ENCODE measurements around the gene FANCD2OS. TPM values are rescaled to one million over a fixed set of nuclear protein-coding genes. Genes with fewer than 3 reads are reported as not detected.
"Not testable (repeated sequence)": the region's sequence is repeated elsewhere in the genome, so short reads cannot be mapped to it uniquely, and the experiment has no call there.

Gene FANCD2OS
- total RNA-seq, 1 donor from 2014 or later: not detected

- intact Hi-C loops (cut with DNase I): no loop called here
These were observed 7.5 kb upstream of the FANCD2OS start, which contains the start of gene BRK1 for GRCh38 chr3:10115326-10116137. TSS of gene BRK1 (plus strand) at chr3:10115675. CDS start at chr3:10115702, 27 bp downstream.

GRCh38 chr3:10106919-10107318 is 1.1 kb downstream of the FANCD2OS start:
- intact Hi-C loops (cut with DNase I): no loop called here
- DNase-seq: no peak
- ATAC-seq (ENCODE audit: poor library complexity): no peak

More at GRCh38 chr3:10115326-10116137, 7.5 kb upstream of the FANCD2OS start, which contains the start of gene BRK1:
- DNase-seq (peak; percentile 98), ATAC-seq (ENCODE audit: poor library complexity) (peak; percentile 100)

- DNase-seq (no peak), ATAC-seq (ENCODE audit: poor library complexity) (no peak)
- intact Hi-C loops (cut with DNase I): no loop called here
These were observed 9.0 kb downstream of the FANCD2OS start for GRCh38 chr3:10099041-10099440.

GRCh38 chr3:10093678-10094077 is 14.4 kb downstream of the FANCD2OS start:
- DNase-seq (no peak), ATAC-seq (ENCODE audit: poor library complexity) (no peak)
- intact Hi-C loops (cut with DNase I): no loop called here

DNA sequence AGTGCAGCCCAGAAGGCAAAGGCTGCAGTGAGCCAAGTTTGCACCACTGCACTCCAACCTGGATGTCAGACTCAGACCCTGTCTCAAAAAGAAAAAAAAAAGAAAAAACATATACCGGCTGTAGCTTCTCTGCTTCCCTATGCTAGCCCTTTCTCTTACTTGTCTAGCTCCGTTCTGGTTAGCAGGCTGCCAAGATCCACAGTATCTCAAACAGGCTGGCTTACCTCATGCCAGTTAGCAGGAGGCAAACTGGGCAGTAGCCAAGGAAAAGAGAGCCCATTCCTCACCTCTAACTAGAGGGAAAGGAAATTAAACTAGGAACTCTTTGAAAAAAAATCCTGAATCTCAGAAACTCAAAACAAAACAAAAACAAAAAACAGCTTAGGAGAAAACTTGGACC is 16.7 kb downstream of the FANCD2OS start:
- ATAC-seq (ENCODE audit: poor library complexity); intact Hi-C loops (cut with DNase I); DNase-seq: not testable (repeated sequence)

DNA sequence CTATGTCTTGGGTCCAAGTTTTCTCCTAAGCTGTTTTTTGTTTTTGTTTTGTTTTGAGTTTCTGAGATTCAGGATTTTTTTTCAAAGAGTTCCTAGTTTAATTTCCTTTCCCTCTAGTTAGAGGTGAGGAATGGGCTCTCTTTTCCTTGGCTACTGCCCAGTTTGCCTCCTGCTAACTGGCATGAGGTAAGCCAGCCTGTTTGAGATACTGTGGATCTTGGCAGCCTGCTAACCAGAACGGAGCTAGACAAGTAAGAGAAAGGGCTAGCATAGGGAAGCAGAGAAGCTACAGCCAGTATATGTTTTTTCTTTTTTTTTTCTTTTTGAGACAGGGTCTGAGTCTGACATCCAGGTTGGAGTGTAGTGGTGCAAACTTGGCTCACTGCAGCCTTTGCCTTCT is 17.3 kb downstream of the FANCD2OS start:
- DNase-seq; intact Hi-C loops (cut with DNase I); ATAC-seq (ENCODE audit: poor library complexity): not testable (repeated sequence)

DNA sequence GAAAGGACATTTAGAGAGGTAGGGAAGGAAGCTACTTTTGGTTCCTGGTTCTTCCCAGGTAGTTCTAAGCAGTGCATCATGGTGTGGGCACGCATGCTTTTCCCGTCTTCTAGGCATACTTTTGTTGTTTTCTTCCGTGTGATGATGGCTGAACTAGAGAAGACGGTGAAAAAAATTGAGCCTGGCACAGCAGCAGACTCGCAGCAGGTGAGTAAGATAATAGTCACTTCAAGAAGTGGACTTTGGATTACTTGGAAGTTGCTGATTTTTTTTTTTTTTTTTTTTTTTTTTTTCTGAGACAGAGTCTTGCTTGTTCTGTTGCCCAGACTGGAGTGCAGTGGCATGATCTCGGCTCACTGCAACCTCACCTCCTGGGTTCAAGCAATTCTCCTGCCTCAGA is 17.9 kb downstream of the FANCD2OS start:
- no peak for DNase-seq
- ATAC-seq (ENCODE audit: poor library complexity): no peak
- intact Hi-C loops (cut with DNase I): no loop called here

GRCh38 chr3:10088256-10088655 is 19.8 kb downstream of the FANCD2OS start:
- intact Hi-C loops (cut with DNase I): no loop called here
- no peak for ATAC-seq (ENCODE audit: poor library complexity)
- DNase-seq: no peak

- DNase-seq (no peak), ATAC-seq (ENCODE audit: poor library complexity) (no peak)
- intact Hi-C loops (cut with DNase I): no loop called here
These were observed 22.3 kb downstream of the FANCD2OS start for GRCh38 chr3:10085738-10086137.

DNA sequence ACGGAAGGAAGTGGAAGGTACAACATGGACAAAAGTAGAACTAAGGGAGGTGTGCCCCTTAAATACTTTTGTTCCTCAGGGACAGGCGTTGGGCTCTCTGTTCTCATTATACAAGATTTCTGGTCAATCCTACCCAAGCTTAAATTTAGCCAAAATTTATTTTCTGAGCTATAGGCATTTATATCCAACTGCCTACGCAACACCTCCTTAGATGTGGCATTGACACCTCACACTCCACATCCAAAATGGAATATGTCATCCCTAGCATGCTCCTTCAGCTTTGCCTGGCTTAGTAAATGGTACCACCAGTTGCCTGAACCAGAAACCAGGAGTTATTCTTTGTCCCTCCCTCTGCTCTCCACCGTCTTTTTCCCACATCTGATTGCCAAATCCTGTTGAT is 26.2 kb downstream of the FANCD2OS start:
- no peak for DNase-seq
- ATAC-seq (ENCODE audit: poor library complexity): no peak
- intact Hi-C loops (cut with DNase I): no loop called here

- no peak for DNase-seq
- ATAC-seq (ENCODE audit: poor library complexity): no peak
- intact Hi-C loops (cut with DNase I): no loop called here
These were observed 33.4 kb downstream of the FANCD2OS start for GRCh38 chr3:10074666-10075065.

GRCh38 chr3:10070077-10070476 is 38.0 kb downstream of the FANCD2OS start:
- intact Hi-C loops (cut with DNase I); DNase-seq; ATAC-seq (ENCODE audit: poor library complexity): not testable (repeated sequence)

DNA sequence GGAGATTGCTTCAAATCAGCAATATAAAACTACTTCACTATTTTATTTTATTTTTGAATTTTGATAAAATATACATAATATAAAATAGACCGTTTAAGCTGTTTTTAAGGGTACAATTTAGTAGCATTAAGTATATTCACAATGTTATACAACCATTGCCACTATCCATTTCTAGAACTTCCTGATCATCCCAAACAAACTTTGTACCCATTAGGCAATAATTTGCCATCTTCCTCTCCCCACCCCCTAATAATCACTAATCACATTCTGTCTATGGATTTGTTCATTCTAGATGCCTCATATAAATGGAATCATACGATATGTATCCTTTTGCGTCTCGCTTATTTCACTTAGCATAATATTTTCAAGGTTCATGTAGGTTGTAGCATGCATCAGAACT is 53.0 kb downstream of the FANCD2OS start:
- ATAC-seq (ENCODE audit: poor library complexity) (no peak), DNase-seq (no peak)
- intact Hi-C loops (cut with DNase I): no loop called here

Other genes with a start within 250 kb of the FANCD2OS start
- gene CIDEC, start 228.0 kb downstream of the FANCD2OS start, total RNA-seq: 4.0 TPM
- gene JAGN1, start 217.6 kb downstream of the FANCD2OS start, total RNA-seq: 18.8 TPM
- gene IL17RE, start 205.4 kb downstream of the FANCD2OS start, total RNA-seq: 0.46 TPM
- 33.2 TPM for gene IL17RC, start 191.2 kb downstream of the FANCD2OS start, total RNA-seq
- 63.9 TPM for gene CRELD1, start 174.4 kb downstream of the FANCD2OS start, total RNA-seq
- 0.46 TPM for gene PRRT3, start 155.8 kb downstream of the FANCD2OS start, total RNA-seq
- 108 TPM for gene EMC3, start 121.4 kb downstream of the FANCD2OS start, total RNA-seq
- gene FANCD2, start 81.8 kb downstream of the FANCD2OS start, total RNA-seq: 2.0 TPM
- gene BRK1, start 7.4 kb upstream of the FANCD2OS start, total RNA-seq: 92.6 TPM
- 11.2 TPM for gene VHL, start 33.5 kb upstream of the FANCD2OS start, total RNA-seq
- 1.7 TPM for gene IRAK2, start 56.7 kb upstream of the FANCD2OS start, total RNA-seq
- gene TATDN2, start 140.2 kb upstream of the FANCD2OS start, total RNA-seq: 16.4 TPM
- not detected for gene GHRL, start 184.7 kb upstream of the FANCD2OS start, total RNA-seq
- gene SEC13, start 212.9 kb upstream of the FANCD2OS start, total RNA-seq: 50.2 TPM

All from Right ventricle myocardium superior (tissue), 1 donor.